Activated CD8-positive, alpha-beta memory T cell treated with anti-CD3 and anti-CD28 coated beads, Interleukin-2, amount 50 U/mL, for 24 hours (primary cell): Measurements from ENCODE around the gene STK25.
"Not testable (repeated sequence)": the region's sequence is repeated elsewhere in the genome, so short reads cannot be mapped to it uniquely, and the experiment has no call there.

Experiments
- DNase-seq: peaks from one replicate; pipeline ENCODE4 v3.0.0-alpha.2; 2020; ENCODE audit errors: extremely low read depth

Gene STK25

GRCh38 chr2:241463276-241464135, 44.9 kb downstream of the STK25 start:
- DNase-seq: no peak

- no peak for DNase-seq
Measured at GRCh38 chr2:241461693-241462677, 46.4 kb downstream of the STK25 start.

DNA sequence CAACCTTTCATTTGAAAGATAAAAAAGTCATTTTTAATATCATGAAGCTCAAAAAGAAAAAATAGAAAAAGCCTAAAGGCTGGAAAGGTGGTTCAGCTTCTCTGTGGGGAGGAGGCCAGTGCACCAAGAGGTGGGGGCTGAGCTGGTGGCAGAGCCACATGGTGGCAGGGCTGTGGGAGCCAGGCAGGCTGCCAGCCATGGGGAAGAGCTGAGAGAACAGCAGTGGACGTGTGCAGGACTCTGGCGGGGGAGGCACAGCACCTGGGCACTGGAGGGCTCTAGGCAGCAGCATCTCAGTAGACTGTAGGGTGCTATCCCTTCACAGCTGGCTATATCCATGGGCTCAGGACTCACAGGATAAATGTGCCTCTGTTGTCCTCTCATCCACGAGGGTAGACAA, 47.8 kb downstream of the STK25 start:
- DNase-seq: no peak

GRCh38 chr2:241459520-241459919, 48.9 kb downstream of the STK25 start:
- no peak for DNase-seq

DNA sequence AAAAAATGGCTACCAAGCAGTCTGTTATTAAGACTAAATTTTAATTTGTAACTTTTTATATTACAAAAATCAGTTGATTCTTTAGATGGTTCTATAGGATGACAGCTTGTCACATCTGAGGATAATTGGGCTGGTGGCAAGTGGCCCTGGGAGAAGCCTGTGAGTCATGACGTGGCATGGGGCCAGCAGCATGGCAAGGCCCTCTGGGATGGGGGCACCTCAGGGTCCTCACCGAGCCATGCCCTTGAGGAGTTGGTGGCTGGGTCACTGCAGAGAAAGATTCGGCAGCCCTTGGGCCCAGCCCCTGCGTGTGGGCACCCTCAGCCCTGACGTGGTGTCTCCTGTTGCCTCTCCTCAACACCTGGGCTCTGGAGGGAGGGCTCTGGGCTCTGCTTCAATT, 49.7 kb downstream of the STK25 start:
- no peak for DNase-seq

GRCh38 chr2:241456546-241456945, 51.8 kb downstream of the STK25 start:
- DNase-seq: no peak

- DNase-seq: no peak
Measured at GRCh38 chr2:241454837-241455485, 53.4 kb downstream of the STK25 start.

- not testable (repeated sequence) for DNase-seq
Measured at GRCh38 chr2:241453919-241454318, 54.5 kb downstream of the STK25 start.

GRCh38 chr2:241451840-241452506, 56.4 kb downstream of the STK25 start:
- no peak for DNase-seq

DNA sequence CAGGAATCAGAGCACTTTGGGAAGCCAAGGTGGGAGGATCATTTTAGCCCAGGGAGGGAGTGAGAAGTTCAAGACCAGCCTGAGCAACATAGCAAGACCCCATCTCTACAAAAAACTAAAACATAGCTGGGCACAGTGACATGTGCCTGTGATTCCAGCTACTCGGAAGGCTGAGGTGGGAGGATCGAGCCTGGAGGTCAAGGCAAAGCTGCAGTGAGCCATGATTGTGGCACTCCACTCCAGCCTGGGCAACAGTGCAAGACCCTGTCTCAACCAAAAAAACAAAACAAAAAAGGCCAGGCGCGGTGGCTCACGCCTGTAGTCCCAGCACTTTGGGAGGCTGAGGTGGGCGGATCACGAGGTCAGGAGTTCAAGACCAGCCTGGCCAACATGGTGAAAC, 58.3 kb downstream of the STK25 start:
- not testable (repeated sequence) for DNase-seq

DNA sequence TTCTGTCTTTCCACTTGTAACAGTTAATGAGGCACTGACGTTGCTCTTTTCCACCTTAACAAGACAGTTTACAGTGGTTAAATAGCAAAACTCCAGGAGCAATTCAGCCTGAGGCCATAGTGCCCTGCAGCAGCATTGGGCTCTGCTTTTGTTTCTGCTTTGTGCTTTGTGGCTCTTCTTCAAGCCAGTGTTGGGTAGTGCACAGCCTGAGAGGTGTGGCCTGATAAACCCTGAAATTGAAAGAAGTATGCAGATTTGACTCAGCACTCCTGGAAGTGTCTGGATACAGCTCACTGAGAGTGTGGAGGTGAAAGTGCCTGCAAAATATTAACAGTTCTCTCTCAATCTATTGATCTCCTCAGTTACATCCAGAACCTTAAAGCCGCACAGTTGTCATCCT, 63.0 kb downstream of the STK25 start:
- DNase-seq: no peak

DNA sequence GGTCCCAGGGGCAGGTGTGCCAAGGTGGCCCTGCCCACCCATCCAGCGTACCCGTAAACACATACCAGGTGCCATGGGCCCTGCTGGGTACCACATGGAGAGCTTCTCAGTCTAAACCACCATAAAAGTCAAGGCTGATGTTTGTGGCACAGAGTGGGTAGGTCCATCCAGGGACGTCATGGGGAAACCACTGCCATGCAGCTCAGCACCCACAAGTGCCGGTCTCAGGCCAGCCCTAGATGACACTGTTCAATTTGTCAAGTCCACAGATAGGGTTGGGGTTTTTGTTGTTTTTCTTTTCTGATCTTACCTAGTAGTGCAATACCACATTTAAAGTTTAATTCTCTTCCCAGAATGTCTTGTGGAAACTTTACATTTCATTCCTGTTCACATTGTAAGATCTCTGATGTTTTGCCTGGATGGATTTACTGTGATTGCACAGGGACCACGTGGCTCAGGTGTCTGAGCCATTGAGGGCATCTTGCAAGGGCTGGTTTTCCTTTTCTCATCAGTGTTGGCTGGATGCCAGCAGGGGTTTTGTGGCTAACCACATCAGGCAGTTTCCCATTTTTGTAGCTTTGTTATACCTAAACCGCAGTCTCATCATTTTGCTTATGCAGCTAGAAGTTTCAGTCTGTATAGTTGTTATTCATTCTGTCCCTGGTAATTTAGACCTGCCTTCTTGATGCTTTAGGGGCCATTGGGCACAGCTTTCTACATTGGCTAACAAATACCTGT, 64.7 kb downstream of the STK25 start:
- peak; percentile 88 for DNase-seq
